IPS-20b (cell line): ENCODE measurements around the gene ICOSLG.
"Not testable (repeated sequence)": the region's sequence is repeated elsewhere in the genome, so short reads cannot be mapped to it uniquely, and the experiment has no call there.

ENCODE experiments used
- H3K27ac ChIP-seq: one replicate; pipeline ENCODE4 v1.5.1; 2013; ENCODE audit warnings: low read length
- H3K27me3 ChIP-seq: 2 replicates; pipeline ENCODE4 v1.6.1; 2013; ENCODE audit warnings: mild to moderate bottlenecking, low read length, inconsistent platforms; ENCODE audit not compliant: insufficient read depth
- H3K36me3 ChIP-seq: 2 replicates; pipeline ENCODE4 v1.6.1; 2013; ENCODE audit warnings: low read depth, mild to moderate bottlenecking, inconsistent platforms, low read length, moderate library complexity; ENCODE audit not compliant: insufficient read depth
- H3K4me1 ChIP-seq: 2 replicates; pipeline ENCODE4 v1.6.1; 2013; ENCODE audit warnings: mild to moderate bottlenecking, control low read depth, inconsistent platforms, low read length, moderate library complexity; ENCODE audit not compliant: insufficient read depth
- H3K4me3 ChIP-seq: 2 replicates; pipeline ENCODE4 v1.5.1; 2013; ENCODE audit warnings: mild to moderate bottlenecking, low read length, inconsistent platforms
- H3K9ac ChIP-seq: 2 replicates; pipeline ENCODE4 v1.6.1; 2013; ENCODE audit warnings: low read depth, mild to moderate bottlenecking, inconsistent platforms, low read length, moderate library complexity
- H3K9me3 ChIP-seq: 2 replicates; pipeline ENCODE4 v1.6.1; 2013; ENCODE audit warnings: mild to moderate bottlenecking, low read depth, low read length, inconsistent platforms; ENCODE audit not compliant: insufficient read depth

Gene ICOSLG

DNA sequence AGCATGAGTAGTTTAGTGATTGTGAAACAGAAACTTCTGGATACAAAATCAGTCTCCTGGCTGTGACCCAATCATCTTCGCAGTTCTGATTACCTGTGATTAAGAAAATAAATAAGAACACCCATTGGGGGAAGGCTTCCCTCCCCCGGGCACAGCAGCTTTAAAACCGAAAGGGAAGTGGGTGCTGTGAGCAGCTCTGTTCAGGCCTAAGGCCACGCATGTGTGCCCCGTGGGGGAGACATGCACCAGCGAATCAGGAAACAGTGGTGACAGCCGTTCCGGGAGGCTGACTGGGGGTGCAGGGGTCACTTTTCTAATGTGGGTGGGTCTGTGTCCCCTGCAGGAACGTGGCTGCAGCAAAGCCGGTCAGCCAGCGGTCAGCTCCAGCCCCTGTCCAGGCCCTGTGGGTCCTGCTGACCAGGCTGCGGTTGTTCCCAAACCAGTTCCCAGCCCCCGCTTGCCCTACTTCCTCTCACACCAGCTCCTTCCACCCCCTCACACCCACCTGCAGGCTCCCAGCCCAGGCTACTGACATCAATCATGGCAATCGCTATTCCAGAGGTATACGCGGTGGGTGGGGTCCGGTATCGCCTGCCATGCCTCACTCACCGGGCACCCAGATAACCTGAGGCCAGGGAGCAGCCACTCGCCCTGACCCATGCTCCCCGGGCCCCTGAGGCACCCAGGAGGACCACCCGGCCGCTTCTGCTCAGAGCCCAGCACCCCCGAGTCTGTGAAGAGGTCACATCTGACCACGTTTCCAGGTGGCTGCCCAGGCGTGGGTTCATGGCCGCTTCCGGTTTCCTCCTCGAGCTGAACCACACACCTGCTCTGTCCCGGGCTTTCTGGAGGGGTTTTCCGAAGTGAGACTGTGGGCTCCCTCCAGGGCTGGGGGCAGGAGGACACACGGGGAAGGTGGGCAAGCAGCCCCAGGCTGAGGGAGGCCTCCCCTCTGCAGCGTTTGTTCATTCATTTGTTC is 33.8 kb downstream of the ICOSLG start:
- not testable (repeated sequence) for H3K4me1 ChIP-seq, H3K36me3 ChIP-seq, H3K9ac ChIP-seq, H3K4me3 ChIP-seq, H3K9me3 ChIP-seq, H3K27me3 ChIP-seq, H3K27ac ChIP-seq

DNA sequence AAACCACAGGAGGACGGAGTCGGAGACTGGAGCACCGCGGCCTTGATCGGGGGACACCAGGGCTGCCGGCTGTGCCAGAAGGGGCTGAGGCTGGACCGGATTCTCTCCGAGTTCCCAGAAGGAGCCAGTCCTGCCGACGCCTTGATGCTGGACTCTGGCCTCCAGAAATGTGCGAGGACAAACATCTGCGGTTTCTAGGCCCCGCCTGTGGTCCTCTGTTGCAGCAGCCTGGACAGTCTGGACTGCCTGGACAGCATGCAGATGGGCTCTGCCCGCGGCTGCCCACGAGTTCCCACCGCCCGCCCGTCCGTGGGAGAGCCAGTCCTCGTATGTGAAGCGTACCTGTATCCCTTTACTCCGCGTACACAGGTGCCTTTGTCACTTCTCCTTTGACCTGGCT is 34.6 kb downstream of the ICOSLG start:
- not testable (repeated sequence) for H3K9ac ChIP-seq, H3K27ac ChIP-seq, H3K4me3 ChIP-seq, H3K4me1 ChIP-seq, H3K9me3 ChIP-seq, H3K36me3 ChIP-seq, H3K27me3 ChIP-seq

DNA sequence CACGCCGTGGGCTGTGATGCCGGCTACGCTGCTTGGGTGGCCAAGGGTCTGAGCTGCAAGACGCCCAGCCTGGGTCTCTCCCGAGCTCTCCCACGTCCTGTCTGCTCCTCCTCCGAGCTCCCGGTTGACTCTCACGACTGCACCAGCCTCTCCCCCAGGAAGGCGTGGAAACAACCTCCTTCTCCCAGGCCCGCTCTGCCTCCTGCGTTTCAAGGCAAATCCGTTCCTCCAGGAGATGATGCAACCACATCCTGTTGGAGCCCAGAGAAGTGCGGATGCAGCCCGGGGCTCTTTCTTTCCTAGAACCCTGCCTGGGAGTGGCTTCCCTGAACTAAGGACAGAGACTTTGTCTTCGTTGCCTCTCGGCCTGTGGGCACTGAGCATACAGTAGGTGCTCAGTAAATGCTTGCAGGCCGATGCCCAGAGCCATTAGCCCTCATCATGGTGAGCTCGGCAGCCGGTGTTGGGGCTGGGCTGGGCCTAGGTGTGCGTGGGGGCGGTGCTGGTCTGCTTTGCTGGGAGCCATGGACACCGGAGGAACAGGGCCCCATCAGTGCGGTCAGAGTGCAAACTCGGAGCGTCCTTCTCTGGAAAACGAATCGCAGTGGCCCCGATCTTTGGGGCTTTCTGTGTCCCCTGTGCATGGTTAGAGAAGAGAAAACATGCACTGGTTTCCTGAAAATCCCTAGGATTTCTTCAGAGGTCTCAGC is 38.0 kb downstream of the ICOSLG start:
- not testable (repeated sequence) for H3K27me3 ChIP-seq, H3K4me1 ChIP-seq

DNA sequence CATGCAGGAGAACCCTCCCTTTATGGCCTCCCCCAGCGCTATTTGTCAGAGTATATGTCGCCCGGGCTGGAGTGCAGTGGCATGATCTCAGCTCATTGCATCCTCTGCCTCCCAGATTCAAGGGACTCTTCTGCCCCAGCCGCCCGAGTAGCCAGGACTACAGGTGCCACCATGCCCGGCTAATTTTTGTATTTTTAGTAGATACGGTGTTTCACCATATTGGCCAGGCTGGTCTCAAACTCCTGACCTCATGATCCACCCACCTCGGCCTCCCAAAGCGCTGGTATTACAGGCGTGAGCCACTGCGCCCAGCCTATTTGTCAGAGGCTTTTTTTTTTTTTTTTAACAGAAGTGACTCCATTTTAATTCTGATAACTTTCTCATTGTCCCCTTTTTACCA is 40.7 kb downstream of the ICOSLG start:
- H3K4me3 ChIP-seq, H3K36me3 ChIP-seq, H3K4me1 ChIP-seq, H3K9me3 ChIP-seq, H3K27me3 ChIP-seq, H3K27ac ChIP-seq, H3K9ac ChIP-seq: not testable (repeated sequence)

More for the DNA sequence above, 38.0 kb downstream of the ICOSLG start:
- H3K9ac ChIP-seq, H3K27ac ChIP-seq, H3K36me3 ChIP-seq, H3K4me3 ChIP-seq, H3K9me3 ChIP-seq: not testable (repeated sequence)

DNA sequence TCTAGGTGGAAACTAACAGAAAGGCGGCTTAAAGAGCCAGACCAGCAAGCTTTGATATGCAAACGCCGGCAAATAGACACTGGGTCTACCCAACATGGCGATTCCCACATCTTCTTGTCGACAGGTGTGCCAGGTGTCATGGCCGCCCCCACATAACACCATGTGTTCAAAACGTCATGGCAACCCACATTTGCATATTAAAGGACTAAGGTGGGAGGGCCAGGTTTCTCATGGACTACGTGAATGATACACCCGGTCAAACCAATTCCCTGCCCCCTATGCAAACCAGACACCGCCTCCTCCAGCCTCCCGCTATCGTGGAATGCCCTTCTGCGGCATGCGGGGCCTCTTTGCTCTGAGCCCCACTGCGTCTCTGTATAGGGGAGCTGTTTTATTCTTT is 41.3 kb downstream of the ICOSLG start:
- H3K36me3 ChIP-seq = no peaks in the 10 kb centered on the region
- H3K27ac ChIP-seq = no peak overlapping the region
- no peaks in the 10 kb centered on the region for H3K27me3 ChIP-seq
- no peak overlapping the region for H3K4me3 ChIP-seq
- no peak overlapping the region for H3K9ac ChIP-seq
- H3K4me1 ChIP-seq = no peaks in the 10 kb centered on the region
- H3K9me3 ChIP-seq = no peaks in the 10 kb centered on the region

DNA sequence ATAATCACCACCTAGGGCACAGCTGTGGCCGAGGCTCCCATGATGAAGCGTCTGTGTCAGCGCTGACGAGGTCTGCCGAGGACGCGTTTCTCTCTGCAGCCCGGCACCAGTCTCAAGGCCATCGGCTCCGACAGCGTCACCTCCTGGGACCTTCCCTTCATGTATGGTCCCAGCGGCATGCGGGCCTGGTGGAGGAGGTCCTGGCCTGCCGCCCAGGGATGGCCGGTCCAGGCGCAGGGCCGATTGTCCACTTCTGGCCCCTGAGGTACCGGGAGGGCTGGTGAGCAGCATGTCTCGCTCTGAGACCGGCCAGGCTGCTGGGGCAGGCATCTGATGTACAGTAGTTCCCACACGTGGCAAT is 43.6 kb downstream of the ICOSLG start:
- H3K4me1 ChIP-seq, H3K9ac ChIP-seq, H3K36me3 ChIP-seq, H3K27ac ChIP-seq, H3K4me3 ChIP-seq, H3K9me3 ChIP-seq, H3K27me3 ChIP-seq: not testable (repeated sequence)

DNA sequence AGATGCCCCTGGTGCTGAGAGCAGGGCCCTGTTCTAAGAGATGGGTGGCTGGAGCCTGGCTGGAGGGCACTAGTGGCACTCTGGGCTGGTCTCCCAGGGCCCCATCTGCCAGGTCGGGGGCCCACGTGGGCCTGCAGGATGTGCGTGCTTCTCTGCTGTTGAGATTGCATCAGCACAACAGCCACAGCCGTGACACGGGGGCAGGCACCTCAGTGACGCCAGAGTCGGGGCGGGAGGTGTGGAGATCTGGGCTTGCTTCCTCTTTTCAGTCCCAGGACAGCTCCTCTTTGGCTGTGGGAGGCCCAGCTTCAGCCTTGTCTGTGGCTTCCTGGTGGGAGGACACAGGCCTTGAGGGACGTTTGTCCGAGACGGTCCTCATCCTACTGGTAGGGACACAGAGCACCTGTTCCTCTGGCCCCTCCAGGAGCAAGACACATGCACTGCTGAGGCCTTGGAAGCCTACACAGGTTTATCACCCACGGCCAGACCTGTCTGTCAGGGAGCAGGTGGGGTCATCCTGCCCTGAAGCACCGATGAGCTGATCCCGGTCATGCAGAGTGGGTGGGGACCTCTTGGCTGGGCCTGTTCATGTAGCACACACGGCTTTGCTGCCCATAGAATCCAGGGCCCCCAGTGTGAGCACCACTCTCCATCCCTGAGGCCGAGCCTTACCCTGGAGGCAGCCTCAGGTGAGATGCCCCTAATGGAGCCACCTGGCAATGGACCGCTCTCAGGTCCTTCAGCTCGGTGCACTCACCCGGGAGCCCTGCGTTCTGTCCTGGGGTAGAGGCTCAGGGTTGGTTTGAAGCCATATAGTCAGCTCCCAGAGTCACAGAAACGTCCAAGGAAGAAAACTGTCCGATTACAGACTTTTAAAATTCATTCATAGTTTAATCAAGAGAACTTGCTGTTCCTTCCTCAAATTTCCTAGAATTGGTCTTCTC is 44.3 kb downstream of the ICOSLG start:
- H3K4me3 ChIP-seq, H3K4me1 ChIP-seq, H3K36me3 ChIP-seq, H3K27ac ChIP-seq, H3K9ac ChIP-seq, H3K27me3 ChIP-seq, H3K9me3 ChIP-seq: not testable (repeated sequence)

DNA sequence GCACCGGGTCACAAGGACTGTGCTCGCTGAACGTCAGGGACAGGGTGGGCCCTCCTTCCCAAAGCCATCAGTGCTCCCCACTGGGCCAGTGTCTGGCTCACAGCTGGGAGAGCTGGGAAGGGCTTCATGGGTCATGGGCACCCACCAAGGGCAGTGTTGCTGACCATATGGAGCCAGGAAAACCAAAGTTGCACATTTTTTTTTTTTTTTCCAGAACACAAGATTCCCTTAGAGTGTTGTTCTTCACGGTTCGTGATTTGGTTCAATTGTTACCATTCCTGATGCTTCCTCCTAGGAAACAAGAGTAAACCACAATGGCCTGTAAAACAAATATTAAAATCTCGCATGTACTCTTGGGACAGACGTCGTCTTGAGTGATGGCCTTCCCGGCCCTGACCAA is 45.9 kb downstream of the ICOSLG start:
- not testable (repeated sequence) for H3K27me3 ChIP-seq, H3K9me3 ChIP-seq, H3K4me3 ChIP-seq, H3K4me1 ChIP-seq, H3K9ac ChIP-seq, H3K27ac ChIP-seq, H3K36me3 ChIP-seq

DNA sequence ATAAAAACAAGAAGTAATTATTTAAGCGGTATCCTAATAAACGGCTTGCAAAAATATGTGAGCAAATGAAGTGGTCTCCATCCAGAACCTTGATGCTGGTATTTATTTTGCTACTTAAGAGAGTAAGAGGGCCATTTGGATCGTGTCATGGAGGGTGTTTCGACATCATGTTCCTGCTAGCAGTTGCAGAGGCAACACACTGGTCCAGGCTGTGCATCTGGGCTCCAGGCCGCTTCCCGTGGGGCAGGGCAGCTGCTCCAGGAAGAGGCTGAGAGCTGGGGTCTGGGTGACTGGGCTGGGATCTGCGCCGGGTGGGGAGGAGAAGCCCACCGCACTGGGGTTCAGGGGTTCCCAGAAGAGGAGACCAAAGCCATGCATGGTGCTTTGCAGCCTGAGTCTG is 46.3 kb downstream of the ICOSLG start:
- not testable (repeated sequence) for H3K9me3 ChIP-seq, H3K27ac ChIP-seq, H3K9ac ChIP-seq, H3K4me3 ChIP-seq, H3K4me1 ChIP-seq, H3K36me3 ChIP-seq, H3K27me3 ChIP-seq

DNA sequence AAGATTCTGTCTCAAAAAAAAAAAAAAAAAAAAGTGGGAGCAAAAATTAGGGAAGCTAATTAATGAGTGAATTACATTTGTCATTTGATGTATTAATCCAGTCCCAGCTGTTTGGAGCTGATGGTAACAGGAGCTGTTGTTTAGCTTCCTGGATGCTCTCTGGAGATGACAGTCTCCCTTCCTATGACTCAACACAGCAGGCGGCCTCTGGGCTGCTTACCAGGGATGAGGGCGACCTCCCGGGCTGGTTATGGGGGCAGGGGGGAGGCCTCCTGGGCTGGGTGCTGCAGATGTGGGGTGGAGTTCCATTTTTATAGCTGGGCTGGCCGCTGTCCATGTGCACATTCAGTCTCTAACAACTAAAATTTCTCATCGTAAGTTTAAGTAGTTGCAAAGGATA is 47.6 kb downstream of the ICOSLG start:
- not testable (repeated sequence) for H3K9ac ChIP-seq, H3K4me3 ChIP-seq, H3K27ac ChIP-seq, H3K27me3 ChIP-seq, H3K36me3 ChIP-seq, H3K4me1 ChIP-seq, H3K9me3 ChIP-seq

DNA sequence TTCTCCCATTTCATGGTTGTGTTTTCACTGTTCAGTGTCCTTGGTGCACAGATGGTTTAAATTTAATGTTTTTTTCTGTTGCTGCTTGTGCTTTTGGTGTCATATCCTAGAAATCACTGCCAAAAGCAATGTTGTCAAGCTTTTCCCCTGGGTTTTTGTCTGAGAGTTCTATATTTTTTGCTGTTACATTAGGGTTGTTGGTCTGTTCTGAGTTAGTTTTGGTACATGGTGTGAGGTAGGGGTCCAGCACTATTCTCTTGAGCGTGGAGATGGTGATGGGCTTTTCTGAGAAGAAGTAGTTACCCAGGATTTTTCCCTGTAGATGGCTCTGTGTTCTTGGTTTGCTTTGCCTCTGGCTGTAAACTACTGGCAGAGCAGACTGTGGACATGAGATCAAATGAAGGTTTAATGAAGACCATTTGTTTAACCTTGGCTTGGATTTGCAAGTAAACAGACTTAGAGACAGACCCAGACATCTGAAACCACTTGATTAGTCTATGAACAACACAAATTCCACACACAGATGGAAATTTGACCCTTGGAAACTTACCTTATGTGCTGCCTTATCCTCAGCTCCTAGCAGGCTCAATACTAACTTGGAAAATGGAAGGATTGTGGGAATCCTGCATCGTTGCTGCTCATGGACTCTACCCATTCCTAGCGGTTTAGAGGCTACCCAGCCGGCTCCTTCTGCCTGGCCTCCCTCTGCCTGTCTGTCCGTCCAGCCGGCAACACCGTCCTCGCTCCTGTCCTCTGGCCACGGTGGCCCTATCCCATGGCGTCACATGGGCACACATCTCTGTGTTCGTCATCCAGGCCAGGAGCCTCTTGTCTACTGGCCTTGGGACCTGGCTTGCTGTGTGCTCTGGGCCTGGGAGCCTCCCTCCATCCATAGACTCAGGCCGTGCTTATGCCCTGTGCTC is 50.1 kb downstream of the ICOSLG start:
- H3K36me3 ChIP-seq, H3K9me3 ChIP-seq, H3K4me3 ChIP-seq, H3K27me3 ChIP-seq, H3K4me1 ChIP-seq, H3K27ac ChIP-seq, H3K9ac ChIP-seq: not testable (repeated sequence)
